H9 (cell line): Measurements from ENCODE around the gene PAPOLG. TPM values are rescaled to one million over a fixed set of nuclear protein-coding genes. Genes with fewer than 3 reads are reported as not detected.

ENCODE experiments used
- DNase-seq: peaks from one replicate; pipeline ENCODE4 v3.0.0-alpha.2; 2017
- H2AFZ ChIP-seq: one replicate; pipeline ENCODE4 v1.6.1; 2013; ENCODE audit warnings: mild to moderate bottlenecking, low read length, control low read depth, moderate library complexity
- H2AK5ac ChIP-seq: 2 replicates; pipeline ENCODE4 v1.6.1; 2013; ENCODE audit warnings: low read length, control low read depth, mixed read lengths; ENCODE audit not compliant: insufficient read length
- H2BK120ac ChIP-seq: one replicate; pipeline ENCODE4 v1.6.1; 2013; ENCODE audit warnings: low read depth, mild to moderate bottlenecking, low read length, control low read depth, inconsistent platforms; ENCODE audit not compliant: poor library complexity, severe bottlenecking
- H2BK12ac ChIP-seq: 2 replicates; pipeline ENCODE4 v1.6.1; 2013; ENCODE audit warnings: low read length, control low read depth, mixed read lengths, low read depth; ENCODE audit not compliant: insufficient read length
- H2BK15ac ChIP-seq: 2 replicates; pipeline ENCODE4 v1.6.1; 2013; ENCODE audit warnings: low read depth, low read length, control low read depth
- H2BK20ac ChIP-seq: one replicate; pipeline ENCODE4 v1.6.1; 2013; ENCODE audit warnings: low read depth, mild to moderate bottlenecking, low read length, control low read depth, inconsistent platforms; ENCODE audit not compliant: poor library complexity, severe bottlenecking
- H2BK5ac ChIP-seq: 2 replicates; pipeline ENCODE4 v1.6.1; 2013; ENCODE audit warnings: low read length, control low read depth, mixed read lengths; ENCODE audit not compliant: insufficient read length
- H3K14ac ChIP-seq: 2 replicates; pipeline ENCODE4 v1.6.1; 2013; ENCODE audit warnings: low read length, control low read depth; ENCODE audit not compliant: insufficient read depth
- H3K18ac ChIP-seq: 2 replicates; pipeline ENCODE4 v1.6.1; 2013; ENCODE audit warnings: low read depth, mild to moderate bottlenecking, mixed read lengths, low read length, control low read depth; ENCODE audit not compliant: insufficient read length
- H3K23ac ChIP-seq: 2 replicates; pipeline ENCODE4 v1.6.1; 2013; ENCODE audit warnings: low read length, control low read depth, mixed read lengths, low read depth; ENCODE audit not compliant: insufficient read length
- H3K23me2 ChIP-seq: 2 replicates; pipeline ENCODE4 v1.6.1; 2013; ENCODE audit warnings: low read depth, mild to moderate bottlenecking, mixed read lengths, low read length, control low read depth; ENCODE audit not compliant: insufficient read length, poor library complexity, severe bottlenecking
- H3K27ac ChIP-seq: 2 replicates; pipeline ENCODE4 v1.5.1; 2013; ENCODE audit warnings: low read length, control low read depth, mixed read lengths, low read depth; ENCODE audit not compliant: insufficient read length
- H3K27me3 ChIP-seq: 2 replicates; pipeline ENCODE4 v1.6.1; 2013; ENCODE audit warnings: low read length, control low read depth, inconsistent platforms; ENCODE audit not compliant: insufficient read depth
- H3K4ac ChIP-seq: 2 replicates; pipeline ENCODE4 v1.6.1; 2013; ENCODE audit warnings: low read depth, mild to moderate bottlenecking, control low read depth, inconsistent platforms, low read length, moderate library complexity
- H3K4me1 ChIP-seq: 2 replicates; pipeline ENCODE4 v1.6.1; 2013; ENCODE audit warnings: low read length, control low read depth, inconsistent platforms; ENCODE audit not compliant: insufficient read depth
- H3K4me2 ChIP-seq: 2 replicates; pipeline ENCODE4 v1.6.1; 2013; ENCODE audit warnings: low read length, control low read depth, mixed read lengths; ENCODE audit not compliant: insufficient read length, insufficient read depth
- H3K56ac ChIP-seq: 2 replicates; pipeline ENCODE4 v1.6.1; 2013; ENCODE audit warnings: low read depth, mild to moderate bottlenecking, mixed read lengths, low read length, control low read depth; ENCODE audit not compliant: insufficient read length
- H3K79me1 ChIP-seq: 2 replicates; pipeline ENCODE4 v1.6.1; 2013; ENCODE audit warnings: low read depth, mild to moderate bottlenecking, moderate library complexity, low read length, control low read depth, inconsistent platforms; ENCODE audit not compliant: insufficient read depth, poor library complexity, severe bottlenecking
- H3K79me2 ChIP-seq: 2 replicates; pipeline ENCODE4 v1.6.1; 2013; ENCODE audit warnings: low read length, control low read depth, inconsistent platforms; ENCODE audit not compliant: insufficient read depth
- H3K9ac ChIP-seq: 2 replicates; pipeline ENCODE4 v1.6.1; 2013; ENCODE audit warnings: low read length, control low read depth, mixed read lengths; ENCODE audit not compliant: insufficient read length; ENCODE audit errors: extremely low read depth
- H3K9me3 ChIP-seq: one replicate; pipeline ENCODE4 v1.6.1; 2013; ENCODE audit warnings: low read depth, low read length, inconsistent platforms; ENCODE audit not compliant: control insufficient read depth
- H3T11ph ChIP-seq: one replicate; pipeline ENCODE4 v1.6.1; 2013; ENCODE audit warnings: mild to moderate bottlenecking, low read length, control low read depth, inconsistent platforms
- H4K20me1 ChIP-seq: one replicate; pipeline ENCODE4 v1.6.1; 2013; ENCODE audit not compliant: control insufficient read depth, insufficient read length, insufficient read depth
- H4K5ac ChIP-seq: 2 replicates; pipeline ENCODE4 v1.6.1; 2013; ENCODE audit warnings: low read depth, mild to moderate bottlenecking, mixed read lengths, low read length, control low read depth; ENCODE audit not compliant: insufficient read length
- H4K8ac ChIP-seq: replicated peaks from 2 replicates; pipeline ENCODE4 v1.6.1; 2013; ENCODE audit warnings: low read length, control low read depth, mixed read lengths, low read depth; ENCODE audit not compliant: insufficient read length
- H4K91ac ChIP-seq: 2 replicates; pipeline ENCODE4 v1.6.1; 2013; ENCODE audit warnings: low read depth, mild to moderate bottlenecking, moderate library complexity, mixed read lengths, low read length, control low read depth; ENCODE audit not compliant: insufficient read length
- H3K27ac Mint-ChIP-seq, 3 experiments: 2 replicates in 2 of 3; 3 replicates in 1 of 3; pipeline ENCODE4 v1.8.0; 2020 to 2021; ENCODE audit warnings: mixed read lengths in 3 of 3, mild to moderate bottlenecking in 1 of 3, moderate library complexity in 1 of 3
- H3K27me3 Mint-ChIP-seq: 2 replicates; pipeline ENCODE4 v1.8.0; 2021; ENCODE audit warnings: low read depth, mild to moderate bottlenecking, moderate library complexity, mixed read lengths
- H3K36me3 Mint-ChIP-seq, 3 experiments: 2 replicates in 2 of 3; 3 replicates in 1 of 3; pipeline ENCODE4 v1.8.0; 2020 to 2021; ENCODE audit warnings: low read depth in 3 of 3, mixed read lengths in 3 of 3; ENCODE audit not compliant: insufficient read depth in 1 of 3
- H3K4me1 Mint-ChIP-seq, 2 experiments: 2 replicates each; pipeline ENCODE4 v1.8.0; 2020; ENCODE audit warnings: mixed read lengths in 2 of 2
- H3K4me3 Mint-ChIP-seq, 2 experiments: 2 replicates in 1 of 2; 3 replicates in 1 of 2; pipeline ENCODE4 v1.8.0; 2020 to 2021; ENCODE audit warnings: mild to moderate bottlenecking in 2 of 2, mixed read lengths in 2 of 2, moderate library complexity in 1 of 2
- H3K9me3 Mint-ChIP-seq, 2 experiments: 2 replicates in 1 of 2; 3 replicates in 1 of 2; pipeline ENCODE4 v1.8.0; 2020; ENCODE audit warnings: mild to moderate bottlenecking in 2 of 2, mixed read lengths in 2 of 2, moderate library complexity in 1 of 2
- CTCF ChIP-seq: fragments of 200-600 bp; sonication (generic); conservative IDR thresholded peaks from 3 replicates; pipeline ENCODE4 v1.8.0; 2021; ENCODE audit warnings: antibody characterized with exemption, mild to moderate bottlenecking
- WGBS: extraction: QIAGEN DNeasy Blood & Tissue Kit; methylation state at CpG from one replicate; pipeline ENCODE4 v1.1.7; 2013; ENCODE audit warnings: missing lambda C conversion rate, low lambda C conversion rate, mixed read lengths; ENCODE audit not compliant: insufficient read length; ENCODE audit errors: extremely low coverage; 5-methylcytosine and 5-hydroxymethylcytosine counted together
- total RNA-seq: library from RNA; stranded (reverse); gene quantifications from 2 replicates; pipeline ENCODE4 v1.2.1, GENCODE V29; 2021

Gene PAPOLG
- total RNA-seq, 1 experiment from 2014 or later = 19.2 TPM

- H2BK12ac ChIP-seq = no peak overlapping the region
- DNase-seq = no peak
- H3K23me2 ChIP-seq = peaks cover 2% of the 10 kb centered on the region
- no peaks in the 10 kb centered on the region for H4K20me1 ChIP-seq
- H3K9me3 ChIP-seq = no peaks in the 10 kb centered on the region
- H3K4me1 ChIP-seq = no peaks in the 10 kb centered on the region
- no peak overlapping the region for H2BK20ac ChIP-seq
- H3K23ac ChIP-seq = no peak overlapping the region
- no CpG with 5 or more reads among the region's 4 CpGs for WGBS
- no peak overlapping the region for H4K5ac ChIP-seq
- H4K91ac ChIP-seq = no peak overlapping the region
- H2AFZ ChIP-seq = no peak overlapping the region
- no peak overlapping the region for H2BK15ac ChIP-seq
- TF ChIP-seq CTCF = no peak
- no peak overlapping the region for H3K56ac ChIP-seq
- H2BK5ac ChIP-seq = no peak overlapping the region
- no peak overlapping the region for H2BK120ac ChIP-seq
- Mint-ChIP-seq H3K4me3 (no peak overlapping the region), H3K4me1 (peaks cover 4 to 5% of the 10 kb centered on the region in 2 experiments; a peak in 1 of 4 replicates), H3K27ac (no peak overlapping the region; a peak in 1 of 7 replicates), H3K36me3 (no peaks in the 10 kb centered on the region), H3K9me3 (no peaks in the 10 kb centered on the region), H3K27me3 (peaks cover 22% of the 10 kb centered on the region)
- no peak overlapping the region for H2AK5ac ChIP-seq
- H3K27me3 ChIP-seq = no peaks in the 10 kb centered on the region
- no peak overlapping the region for H3K4ac ChIP-seq
- no peak overlapping the region for H3K14ac ChIP-seq
- no peak overlapping the region for H3K18ac ChIP-seq
- H4K8ac ChIP-seq = no peak overlapping the region
- H3K9ac ChIP-seq = no peak overlapping the region
- 0 out of 2 replicates have a peak, but pooled peaks cover 1% of the 10 kb centered on the region for H3K79me2 ChIP-seq
- H3K27ac ChIP-seq = no peak overlapping the region
- H3K79me1 ChIP-seq = no peaks in the 10 kb centered on the region
- no peak overlapping the region for H3K4me2 ChIP-seq
- no peak overlapping the region for H3T11ph ChIP-seq
These were observed 66.9 kb downstream of the PAPOLG start for GRCh38 chr2:60822987-60823386.
